Tibial nerve (tissue), 3 donors: ENCODE data around the gene APOOL.

Source experiments
- POLR2A ChIP-seq, 2 donors: fragments of 450-650 bp; IDR thresholded peaks; one replicate each; pipeline ENCODE4 v1.6.1; 2017; ENCODE audit warnings: antibody characterized with exemption in 2 of 2, mild to moderate bottlenecking in 2 of 2, moderate library complexity in 2 of 2
- TF ChIP-seq, protein P1 (sequence below), 5 experiments: fragments of 200-600 bp in 3 of 5; fragments of 450-650 bp in 2 of 5; sonication (generic) in 3 of 5; IDR thresholded peaks; one replicate each; pipeline ENCODE4 v1.5.1; 2016 to 2019; ENCODE audit warnings: antibody characterized with exemption in 5 of 5, mild to moderate bottlenecking in 3 of 5, moderate library complexity in 2 of 5

- TF ChIP-seq, protein P1, sequence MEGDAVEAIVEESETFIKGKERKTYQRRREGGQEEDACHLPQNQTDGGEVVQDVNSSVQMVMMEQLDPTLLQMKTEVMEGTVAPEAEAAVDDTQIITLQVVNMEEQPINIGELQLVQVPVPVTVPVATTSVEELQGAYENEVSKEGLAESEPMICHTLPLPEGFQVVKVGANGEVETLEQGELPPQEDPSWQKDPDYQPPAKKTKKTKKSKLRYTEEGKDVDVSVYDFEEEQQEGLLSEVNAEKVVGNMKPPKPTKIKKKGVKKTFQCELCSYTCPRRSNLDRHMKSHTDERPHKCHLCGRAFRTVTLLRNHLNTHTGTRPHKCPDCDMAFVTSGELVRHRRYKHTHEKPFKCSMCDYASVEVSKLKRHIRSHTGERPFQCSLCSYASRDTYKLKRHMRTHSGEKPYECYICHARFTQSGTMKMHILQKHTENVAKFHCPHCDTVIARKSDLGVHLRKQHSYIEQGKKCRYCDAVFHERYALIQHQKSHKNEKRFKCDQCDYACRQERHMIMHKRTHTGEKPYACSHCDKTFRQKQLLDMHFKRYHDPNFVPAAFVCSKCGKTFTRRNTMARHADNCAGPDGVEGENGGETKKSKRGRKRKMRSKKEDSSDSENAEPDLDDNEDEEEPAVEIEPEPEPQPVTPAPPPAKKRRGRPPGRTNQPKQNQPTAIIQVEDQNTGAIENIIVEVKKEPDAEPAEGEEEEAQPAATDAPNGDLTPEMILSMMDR (IDR thresholded peaks at IDR 0.05), result no peak
- no peak for TF ChIP-seq POLR2A (IDR thresholded peaks at IDR 0.05)
Measured at GRCh38 chrX:85012098-85012497, 8.4 kb downstream of the APOOL start.
